ENCODE measurements around the gene ITPK1. TPM values are rescaled to one million over a fixed set of nuclear protein-coding genes. Genes with fewer than 3 reads are reported as not detected.

The ITPK1 gene
- total RNA-seq, 2 donors from 2014 or later: 77.1 to 118 TPM

DNA sequence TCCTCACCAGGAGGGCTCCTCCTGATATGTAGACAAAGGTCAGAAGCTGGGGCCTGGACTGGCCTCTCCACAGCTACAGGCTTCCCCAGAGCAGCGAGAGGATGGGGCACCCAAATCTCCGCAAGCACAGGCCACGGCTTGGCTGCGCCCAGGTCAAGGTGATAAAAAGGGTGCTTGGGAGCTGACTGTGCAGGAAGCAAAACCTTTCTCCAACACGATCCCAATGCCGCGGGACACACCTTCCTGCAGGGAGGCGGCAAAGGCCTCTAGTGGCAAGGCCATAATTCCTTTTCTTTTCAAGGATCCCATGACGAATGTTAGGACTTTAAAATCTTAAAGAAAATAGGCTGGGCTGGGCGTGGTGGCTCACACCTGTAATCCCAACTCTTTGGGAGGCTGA is 13.6 kb downstream of the ITPK1 start:
- no peaks in the 10 kb centered on the region for H3K36me3 ChIP-seq
- H3K27me3 ChIP-seq (replicated peaks; ENCODE audit: insufficient read depth): no peaks in the 10 kb centered on the region
- no peaks in the 10 kb centered on the region for H3K9me3 ChIP-seq
- no peak overlapping the region for H3K27ac ChIP-seq
- TF ChIP-seq, protein P1, sequence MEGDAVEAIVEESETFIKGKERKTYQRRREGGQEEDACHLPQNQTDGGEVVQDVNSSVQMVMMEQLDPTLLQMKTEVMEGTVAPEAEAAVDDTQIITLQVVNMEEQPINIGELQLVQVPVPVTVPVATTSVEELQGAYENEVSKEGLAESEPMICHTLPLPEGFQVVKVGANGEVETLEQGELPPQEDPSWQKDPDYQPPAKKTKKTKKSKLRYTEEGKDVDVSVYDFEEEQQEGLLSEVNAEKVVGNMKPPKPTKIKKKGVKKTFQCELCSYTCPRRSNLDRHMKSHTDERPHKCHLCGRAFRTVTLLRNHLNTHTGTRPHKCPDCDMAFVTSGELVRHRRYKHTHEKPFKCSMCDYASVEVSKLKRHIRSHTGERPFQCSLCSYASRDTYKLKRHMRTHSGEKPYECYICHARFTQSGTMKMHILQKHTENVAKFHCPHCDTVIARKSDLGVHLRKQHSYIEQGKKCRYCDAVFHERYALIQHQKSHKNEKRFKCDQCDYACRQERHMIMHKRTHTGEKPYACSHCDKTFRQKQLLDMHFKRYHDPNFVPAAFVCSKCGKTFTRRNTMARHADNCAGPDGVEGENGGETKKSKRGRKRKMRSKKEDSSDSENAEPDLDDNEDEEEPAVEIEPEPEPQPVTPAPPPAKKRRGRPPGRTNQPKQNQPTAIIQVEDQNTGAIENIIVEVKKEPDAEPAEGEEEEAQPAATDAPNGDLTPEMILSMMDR (IDR thresholded peaks at IDR 0.05): no peak
- TF ChIP-seq POLR2AphosphoS5 (IDR thresholded peaks at IDR 0.05) (no peak), POLR2A (IDR thresholded peaks at IDR 0.05) (no peak)
- WGBS: 98% methylated on average over 10 of the region's 10 CpGs
- no peak overlapping the region for H3K4me3 ChIP-seq
- intact Hi-C loops (cut with DNase I): no loop called here
- DNase-seq (ENCODE audit: low spot score): no peak
- no peaks in the 10 kb centered on the region for H3K4me1 ChIP-seq (replicated peaks)

DNA sequence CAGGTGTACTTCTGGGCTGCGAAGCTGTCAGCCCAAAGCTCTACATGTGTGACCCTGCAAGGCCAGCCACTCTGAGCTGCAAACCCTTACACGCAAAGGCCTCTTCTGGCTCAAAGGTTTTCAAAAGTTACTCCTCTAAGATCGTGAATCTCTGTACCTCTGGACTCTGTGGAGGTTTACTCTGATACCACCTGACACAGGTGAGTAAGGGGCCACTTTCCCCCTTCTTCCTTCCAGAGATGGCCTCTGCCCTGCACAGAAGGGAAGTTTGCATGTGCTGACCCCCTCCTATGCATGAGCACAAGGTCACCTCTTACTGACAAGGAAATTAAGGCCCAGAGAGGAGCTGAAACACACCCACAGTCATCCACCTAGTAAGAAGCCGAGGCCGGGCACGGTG is 14.5 kb downstream of the ITPK1 start:
- Histone ChIP-seq H3K9me3 (no peaks in the 10 kb centered on the region), H3K27me3 (replicated peaks; ENCODE audit: insufficient read depth) (no peaks in the 10 kb centered on the region), H3K27ac (no peak overlapping the region), H3K4me1 (replicated peaks) (no peaks in the 10 kb centered on the region), H3K36me3 (no peaks in the 10 kb centered on the region), H3K4me3 (no peak overlapping the region)
- DNase-seq (ENCODE audit: low spot score): no peak
- TF ChIP-seq, protein P1 (IDR thresholded peaks at IDR 0.05): no peak
- no peak for TF ChIP-seq POLR2AphosphoS5 (IDR thresholded peaks at IDR 0.05)
- no peak for TF ChIP-seq POLR2A (IDR thresholded peaks at IDR 0.05)
- WGBS: 91% methylated on average over 6 of the region's 6 CpGs
- intact Hi-C loops (cut with DNase I): no loop called here

DNA sequence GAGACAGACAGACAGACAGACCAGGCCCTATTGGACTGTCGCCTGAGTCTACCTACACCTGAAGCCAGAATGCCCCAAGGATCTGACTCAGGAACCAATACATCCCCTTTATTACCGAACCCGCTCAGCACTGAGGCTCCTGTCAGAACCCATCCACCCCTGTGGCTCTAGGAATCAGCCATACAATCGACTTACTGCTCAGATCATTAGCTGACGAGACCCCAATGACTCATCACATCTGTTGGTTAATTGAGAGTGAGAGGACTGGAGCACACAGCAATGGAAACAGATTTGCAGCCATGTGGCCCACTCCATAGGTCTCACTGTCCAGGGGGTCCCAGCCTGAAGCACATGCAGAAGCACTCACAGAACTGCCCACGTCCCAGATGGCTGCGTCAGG is 15.2 kb downstream of the ITPK1 start:
- no peak overlapping the region for H3K27ac ChIP-seq
- 92% methylated on average over 7 of the region's 7 CpGs for WGBS
- H3K27me3 ChIP-seq (replicated peaks; ENCODE audit: insufficient read depth): no peaks in the 10 kb centered on the region

DNA sequence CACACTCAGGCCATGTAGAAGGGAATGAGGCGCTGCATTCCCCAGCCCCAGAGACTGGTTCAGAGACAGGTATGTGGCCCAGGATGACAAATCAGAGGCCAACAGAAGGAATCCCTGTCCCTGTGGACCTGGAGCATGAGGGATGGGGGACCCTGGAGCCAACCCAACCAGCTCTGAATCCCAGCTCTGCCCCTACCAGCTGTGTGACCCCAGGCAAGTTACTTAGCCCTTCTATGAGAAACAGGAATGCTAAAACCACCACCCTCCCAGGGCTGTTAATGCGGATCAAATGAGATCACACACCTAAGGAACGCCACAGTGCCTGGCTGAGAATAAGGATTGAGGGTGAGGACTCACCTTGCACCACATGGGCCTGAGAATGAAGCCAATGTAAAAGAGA is 15.6 kb downstream of the ITPK1 start:
- H3K27ac ChIP-seq: no peak overlapping the region
- no peaks in the 10 kb centered on the region for H3K27me3 ChIP-seq (replicated peaks; ENCODE audit: insufficient read depth)
- TF ChIP-seq, protein P1 (IDR thresholded peaks at IDR 0.05): no peak
- TF ChIP-seq POLR2A (IDR thresholded peaks at IDR 0.05): no peak
- TF ChIP-seq POLR2AphosphoS5 (IDR thresholded peaks at IDR 0.05): no peak
- DNase-seq (ENCODE audit: low spot score): no peak
- intact Hi-C loops (cut with DNase I): no loop called here
- H3K9me3 ChIP-seq: no peaks in the 10 kb centered on the region
- no peak overlapping the region for H3K4me3 ChIP-seq
- 92% methylated on average over 3 of the region's 3 CpGs for whole genome bisulfite sequencing
- no peaks in the 10 kb centered on the region for H3K36me3 ChIP-seq
- no peaks in the 10 kb centered on the region for H3K4me1 ChIP-seq (replicated peaks)

More for the DNA sequence above, 15.2 kb downstream of the ITPK1 start:
- DNase-seq (ENCODE audit: low spot score): no peak
- H3K9me3 ChIP-seq: no peaks in the 10 kb centered on the region
- intact Hi-C loops (cut with DNase I): no loop called here
- no peaks in the 10 kb centered on the region for H3K36me3 ChIP-seq
- no peak for TF ChIP-seq POLR2A (IDR thresholded peaks at IDR 0.05)
- no peaks in the 10 kb centered on the region for H3K4me1 ChIP-seq (replicated peaks)
- no peak overlapping the region for H3K4me3 ChIP-seq

DNA sequence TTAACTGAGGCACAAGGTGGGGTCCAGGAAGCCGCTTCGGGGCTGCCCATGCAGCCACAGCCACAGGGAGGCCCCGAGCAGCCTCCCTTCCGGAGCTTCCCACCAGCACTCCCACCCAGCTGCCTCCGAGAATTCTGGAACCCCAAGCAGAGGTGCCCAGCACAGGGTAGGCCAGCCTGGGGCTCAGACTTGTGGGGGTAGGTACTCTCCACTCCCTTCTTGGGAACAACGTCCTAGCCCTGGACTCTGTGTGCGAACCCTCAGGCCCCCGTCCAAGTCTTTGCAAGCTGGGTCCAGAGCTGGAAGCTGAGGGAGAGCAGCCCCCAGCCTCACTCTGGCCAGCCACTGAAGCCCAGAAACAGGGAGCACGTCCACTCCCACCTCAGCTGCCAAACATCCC is 16.1 kb downstream of the ITPK1 start:
- intact Hi-C loops (cut with DNase I): no loop called here
- H3K36me3 ChIP-seq: no peaks in the 10 kb centered on the region
- WGBS: 89% methylated on average over 9 of the region's 9 CpGs
- H3K9me3 ChIP-seq: no peaks in the 10 kb centered on the region
- no peak overlapping the region for H3K27ac ChIP-seq
- no peak for TF ChIP-seq POLR2A (IDR thresholded peaks at IDR 0.05)
- TF ChIP-seq POLR2AphosphoS5 (IDR thresholded peaks at IDR 0.05): no peak
- TF ChIP-seq, protein P1 (IDR thresholded peaks at IDR 0.05): no peak
- no peaks in the 10 kb centered on the region for H3K27me3 ChIP-seq (replicated peaks; ENCODE audit: insufficient read depth)
- no peaks in the 10 kb centered on the region for H3K4me1 ChIP-seq (replicated peaks)
- no peak overlapping the region for H3K4me3 ChIP-seq
- DNase-seq (ENCODE audit: low spot score): no peak

Measured in prostate gland (tissue), 2 donors.